GM12875 (cell line): Measurements from ENCODE around the gene LHX5.

Experiments
- H3K4me3 ChIP-seq: one replicate; pipeline ENCODE4 v1.5.1; 2011; ENCODE audit warnings: low read depth, low read length, control low read depth
- CTCF ChIP-seq: IDR thresholded peaks from 2 replicates; pipeline ENCODE4 v1.5.1; 2011; ENCODE audit warnings: low read depth, mild to moderate bottlenecking, control low read depth, inconsistent platforms, low read length, moderate library complexity, borderline replicate concordance; ENCODE audit not compliant: insufficient read depth

The LHX5 gene

GRCh38 chr12:113457710-113458109 lies 14.0 kb downstream of the LHX5 start:
- H3K4me3 ChIP-seq = no peak overlapping the region
- TF ChIP-seq CTCF = no peak

GRCh38 chr12:113457185-113457584 lies 14.5 kb downstream of the LHX5 start:
- no peak overlapping the region for H3K4me3 ChIP-seq

GRCh38 chr12:113456761-113457160 lies 14.9 kb downstream of the LHX5 start:
- no peak overlapping the region for H3K4me3 ChIP-seq
- TF ChIP-seq CTCF = no peak

More at GRCh38 chr12:113457185-113457584, 14.5 kb downstream of the LHX5 start:
- no peak for TF ChIP-seq CTCF

- TF ChIP-seq CTCF = no peak
- no peak overlapping the region for H3K4me3 ChIP-seq
Measured at GRCh38 chr12:113456199-113456598, 15.5 kb downstream of the LHX5 start.

GRCh38 chr12:113453330-113453729 lies 18.3 kb downstream of the LHX5 start:
- no peak for TF ChIP-seq CTCF
- no peak overlapping the region for H3K4me3 ChIP-seq

GRCh38 chr12:113452458-113452857 lies 19.2 kb downstream of the LHX5 start:
- H3K4me3 ChIP-seq = no peak overlapping the region

More at GRCh38 chr12:113452458-113452857, 19.2 kb downstream of the LHX5 start:
- no peak for TF ChIP-seq CTCF
